Measurements from ENCODE around the gene FUNDC1. TPM values are rescaled to one million over a fixed set of nuclear protein-coding genes. Genes with fewer than 3 reads are reported as not detected.

Gene FUNDC1
- total RNA-seq, 1 experiment from 2014 or later: 31.1 TPM

DNA sequence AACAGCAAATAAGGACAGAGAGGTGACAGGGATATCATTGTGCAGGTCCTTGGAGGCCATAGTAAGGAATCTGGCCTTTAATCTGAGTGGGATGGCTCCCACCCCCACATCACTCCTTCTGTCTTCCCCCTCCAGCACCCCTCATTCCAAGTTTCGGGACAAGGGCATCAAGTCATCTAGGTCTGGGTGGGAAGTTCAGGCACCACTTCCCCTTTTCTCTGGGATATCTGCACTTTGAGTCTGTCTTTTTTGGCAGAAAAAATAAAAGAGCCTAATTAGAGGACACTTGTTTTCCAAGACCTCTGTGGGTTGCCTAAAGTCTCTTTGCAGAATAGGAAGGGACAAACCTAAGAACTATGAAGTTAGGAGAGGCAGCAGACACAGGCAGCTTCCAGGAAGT is 60.1 kb downstream of the FUNDC1 start:
- DNase-seq (ENCODE audit: extremely low read depth, low read depth): no peak

DNA sequence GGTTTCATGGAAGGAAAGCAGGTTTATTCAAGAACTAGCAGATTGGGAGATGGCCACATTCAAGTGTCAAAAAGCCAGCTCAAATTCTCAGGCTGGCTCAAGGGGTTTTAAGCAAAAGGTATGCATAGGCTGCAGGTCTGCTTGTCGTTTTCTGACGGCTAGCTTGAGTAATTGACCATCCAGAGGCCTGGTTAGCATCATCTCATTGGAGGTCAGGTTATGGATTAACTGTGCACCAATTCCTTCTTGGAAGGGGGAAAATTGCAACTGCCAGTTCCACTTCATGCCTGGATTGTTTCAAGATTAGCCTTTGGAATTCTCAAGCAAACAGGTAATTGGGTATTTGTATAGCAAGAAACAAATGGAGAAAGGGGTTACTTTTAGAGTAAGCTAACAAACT is 62.1 kb downstream of the FUNDC1 start:
- no peak for DNase-seq (ENCODE audit: extremely low read depth, low read depth)

DNA sequence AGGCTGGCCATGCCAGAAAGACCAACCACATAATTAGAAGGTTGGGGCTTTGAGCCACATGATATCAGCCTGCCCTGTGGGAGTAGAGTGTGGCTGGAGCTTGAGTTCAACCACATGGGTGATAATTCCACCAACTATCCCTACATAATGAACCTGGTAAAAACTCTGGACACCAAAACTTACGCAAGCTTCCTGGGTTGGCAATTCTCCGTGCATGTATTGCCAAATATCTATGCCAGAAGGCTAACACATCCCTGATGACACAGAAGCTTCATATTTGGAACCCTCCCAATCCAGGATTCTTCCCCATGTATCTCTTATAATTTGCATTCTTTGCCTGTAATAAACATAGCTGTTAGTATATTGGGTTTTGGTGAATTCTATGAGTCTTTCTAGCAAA is 68.2 kb downstream of the FUNDC1 start:
- DNase-seq (ENCODE audit: extremely low read depth, low read depth): no peak

Other genes starting within 250 kb of the FUNDC1 start
- gene EFHC2, start 199.2 kb downstream of the FUNDC1 start, total RNA-seq (2014; rRNA removed; shearing (Covaris generic)): not detected in 2 replicates

Measured in NCI-H460 (cell line).